HEK293T (cell line): Measurements from ENCODE around the gene ATP10A.

Experiments
- ARNT ChIP-seq: fragments of 450-650 bp; IDR thresholded peaks from 2 replicates; pipeline ENCODE4 v1.6.1; 2017; ENCODE audit warnings: mild to moderate bottlenecking
- CTBP1 ChIP-seq: fragments of 450-650 bp; IDR thresholded peaks from 2 replicates; pipeline ENCODE4 v1.6.1; 2016; ENCODE audit warnings: borderline replicate concordance
- FOXA1 ChIP-seq: fragments of 450-650 bp; IDR thresholded peaks from 2 replicates; pipeline ENCODE4 v1.6.1; 2016; ENCODE audit warnings: mild to moderate bottlenecking
- FOXK2 ChIP-seq: fragments of 450-650 bp; IDR thresholded peaks from 2 replicates; pipeline ENCODE4 v1.6.1; 2016; ENCODE audit warnings: mild to moderate bottlenecking
- LEF1 ChIP-seq: fragments of 450-650 bp; IDR thresholded peaks from 2 replicates; pipeline ENCODE4 v1.6.1; 2017; ENCODE audit warnings: mild to moderate bottlenecking, borderline replicate concordance
- SP1 ChIP-seq: fragments of 450-650 bp; IDR thresholded peaks from 2 replicates; pipeline ENCODE4 v1.6.1; 2017
- SUZ12 ChIP-seq: fragments of 450-650 bp; IDR thresholded peaks from 2 replicates; pipeline ENCODE4 v1.6.1; 2016; ENCODE audit warnings: mild to moderate bottlenecking
- TARDBP ChIP-seq: fragments of 450-650 bp; IDR thresholded peaks from 2 replicates; pipeline ENCODE4 v1.6.1; 2016

GRCh38 chr15:25679964-25680685 lies 183.0 kb downstream of the ATP10A start:
- TF ChIP-seq LEF1 (no peak), TARDBP (no peak), SP1 (no peak), FOXK2 (no peak), FOXA1 (no peak), SUZ12 (no peak), CTBP1 (no peak), ARNT (no peak)
